K562 (cell line): ENCODE results near the gene NAA50. TPM values are rescaled to one million over a fixed set of nuclear protein-coding genes. Genes with fewer than 3 reads are reported as not detected.

Experiments
- CHD2 ChIP-seq: IDR thresholded peaks from 2 replicates; pipeline ENCODE4 v1.6.1; 2011; ENCODE audit warnings: low read depth, low read length
- CREM ChIP-seq: IDR thresholded peaks from 2 replicates; pipeline ENCODE4 v1.6.1; 2014; ENCODE audit warnings: antibody characterized with exemption, low read depth
- ELF2 ChIP-seq: fragments of 250-450 bp; sonication (Bioruptor Pico); IDR thresholded peaks from 2 replicates; pipeline ENCODE4 v1.5.0; 2021; ENCODE audit warnings: mild to moderate bottlenecking
- FOXK2 ChIP-seq, 2 experiments: fragments of 450-650 bp; IDR thresholded peaks in 1 of 2; conservative IDR thresholded peaks in 1 of 2; 2 replicates each; pipeline ENCODE4 v1.6.1; 2016; ENCODE audit warnings: low read depth in 2 of 2, mild to moderate bottlenecking in 1 of 2
- GABPB1 ChIP-seq: sonication (generic); formaldehyde crosslinking; IDR thresholded peaks from 2 replicates; pipeline ENCODE4 v1.8.0; 2022; ENCODE audit warnings: mild to moderate bottlenecking, missing genetic modification reagents
- MAZ ChIP-seq, 2 experiments: fragments of 450-650 bp in 1 of 2; sonication (generic) in 1 of 2; formaldehyde crosslinking; IDR thresholded peaks in 1 of 2; conservative IDR thresholded peaks in 1 of 2; 2 replicates each; pipeline versions ENCODE4 v1.4.0 to v1.5.0; 2020; ENCODE audit warnings: mild to moderate bottlenecking in 1 of 2, missing genetic modification reagents in 1 of 2
- NEUROD1 ChIP-seq: fragments of 150-350 bp; IDR thresholded peaks from 2 replicates; pipeline ENCODE4 v1.6.1; 2014; ENCODE audit warnings: borderline replicate concordance, low read length, low read depth; ENCODE audit not compliant: partially characterized antibody
- NRF1 ChIP-seq, 2 experiments: fragments of 450-650 bp; IDR thresholded peaks in 1 of 2; conservative IDR thresholded peaks in 1 of 2; 2 replicates each; pipeline ENCODE4 v1.6.1; 2014; ENCODE audit warnings: mild to moderate bottlenecking in 2 of 2
- TOE1 ChIP-seq, 2 experiments: fragments of 450-650 bp in 1 of 2; sonication (generic) in 1 of 2; formaldehyde crosslinking in 1 of 2; IDR thresholded peaks; 2 replicates each; pipeline versions ENCODE4 v1.7.1 to v1.8.0; 2016 to 2022; ENCODE audit warnings: borderline replicate concordance in 2 of 2, mild to moderate bottlenecking in 2 of 2, antibody characterized with exemption in 1 of 2, inconsistent platforms in 1 of 2, low read depth in 1 of 2, missing genetic modification reagents in 1 of 2, moderate library complexity in 1 of 2
- ZKSCAN3 ChIP-seq: fragments of 250-450 bp; sonication (Bioruptor Pico); IDR thresholded peaks from 2 replicates; pipeline ENCODE4 v1.4.0; 2020
- polyA plus RNA-seq, 8 experiments: library from polyadenylated mRNA; depleted of rRNA in 4 of 8; stranded (reverse) in 5 of 8; unstranded in 3 of 8; fragments of >200 nt; fragmentation: Nextera tagmentation in 2 of 8; fragmentation: Illumina TruSeq in 1 of 8; extraction: Ambion mirVana in 2 of 8; extraction: Trizol in 1 of 8; gene quantifications; 2 replicates each; pipeline versions ENCODE4 v1.2.1 to v1.2.3, GENCODE V29; 2011 to 2014; ENCODE audit warnings: inconsistent platforms in 1 of 8, missing spikeins in 1 of 8
- total RNA-seq, 7 experiments: library from RNA; depleted of rRNA in 6 of 7; stranded (reverse); fragments of >200 nt in 6 of 7; fragmentation: Illumina TruSeq in 2 of 7; extraction: Trizol in 2 of 7; gene quantifications; 2 replicates each; pipeline versions ENCODE4 v1.2.1 to v1.2.3, GENCODE V29; 2011 to 2021; ENCODE audit warnings: low replicate concordance in 1 of 7
- TF ChIP-seq, protein P1 (sequence below), 2 experiments: fragments of 450-650 bp in 1 of 2; sonication (generic) in 1 of 2; formaldehyde crosslinking in 1 of 2; IDR thresholded peaks; 2 replicates each; pipeline versions ENCODE4 v1.7.1 to v1.9.0; 2016 to 2022; ENCODE audit warnings: inconsistent platforms in 1 of 2, mild to moderate bottlenecking in 1 of 2, missing genetic modification reagents in 1 of 2
- TF ChIP-seq, protein P2 (sequence below): fragments of 200-800 bp; sonication (Bioruptor generic); IDR thresholded peaks from 2 replicates; pipeline ENCODE4 v1.6.1; 2017; ENCODE audit warnings: missing genetic modification characterization, missing compliant biosample characterization
- TF ChIP-seq, protein P3 (sequence below): fragments of 450-650 bp; IDR thresholded peaks from 2 replicates; pipeline ENCODE4 v1.6.1; 2016

NAA50 gene
- total and polyA plus RNA-seq, 9 of the 15 experiments (the other 6 are each of a cell fraction or from before 2014, with no cell fraction given), result 40.0 to 301 (median 112) TPM

DNA sequence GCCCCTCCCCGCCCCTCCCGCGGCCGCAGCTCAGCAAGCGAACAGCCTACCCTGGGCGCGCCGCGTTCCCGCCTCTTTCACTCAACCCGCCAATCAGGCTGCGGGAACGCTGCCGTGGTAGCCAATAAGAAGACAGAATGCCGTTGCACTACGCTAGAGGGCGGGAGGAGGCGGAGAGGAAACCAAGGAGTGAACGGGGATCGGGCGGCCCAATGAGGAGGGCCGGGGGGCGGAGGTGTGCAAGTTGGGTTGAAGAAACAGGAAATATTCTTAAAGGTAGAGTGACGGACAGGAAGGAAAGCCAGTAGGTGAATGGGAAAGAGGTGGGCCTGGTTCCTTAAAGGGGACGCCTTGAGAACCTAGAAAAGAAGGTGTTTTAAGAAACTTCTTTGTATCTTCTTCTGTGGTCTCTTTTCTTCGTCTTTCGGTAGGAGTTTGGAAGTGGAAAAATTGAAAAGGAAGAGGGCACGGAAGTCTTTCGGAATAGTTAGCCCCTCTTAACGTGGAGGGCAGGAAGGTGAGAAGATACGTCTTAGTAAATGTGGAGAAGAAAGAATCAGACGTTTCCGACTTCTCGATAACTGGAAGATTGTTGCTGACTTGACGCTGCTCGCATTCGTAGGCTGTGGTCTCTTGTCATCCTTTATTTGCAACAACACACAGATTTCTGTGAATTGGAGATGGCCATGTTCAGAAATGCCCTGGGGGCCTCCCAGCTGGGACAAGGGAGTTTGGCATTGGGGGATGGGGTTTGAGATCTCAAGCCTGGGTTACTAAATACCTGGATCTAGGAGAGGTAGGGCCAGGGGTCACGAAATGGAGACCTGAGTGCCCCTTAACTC lies 49.2 kb downstream of the NAA50 start (continued):
- TF ChIP-seq, protein P1, sequence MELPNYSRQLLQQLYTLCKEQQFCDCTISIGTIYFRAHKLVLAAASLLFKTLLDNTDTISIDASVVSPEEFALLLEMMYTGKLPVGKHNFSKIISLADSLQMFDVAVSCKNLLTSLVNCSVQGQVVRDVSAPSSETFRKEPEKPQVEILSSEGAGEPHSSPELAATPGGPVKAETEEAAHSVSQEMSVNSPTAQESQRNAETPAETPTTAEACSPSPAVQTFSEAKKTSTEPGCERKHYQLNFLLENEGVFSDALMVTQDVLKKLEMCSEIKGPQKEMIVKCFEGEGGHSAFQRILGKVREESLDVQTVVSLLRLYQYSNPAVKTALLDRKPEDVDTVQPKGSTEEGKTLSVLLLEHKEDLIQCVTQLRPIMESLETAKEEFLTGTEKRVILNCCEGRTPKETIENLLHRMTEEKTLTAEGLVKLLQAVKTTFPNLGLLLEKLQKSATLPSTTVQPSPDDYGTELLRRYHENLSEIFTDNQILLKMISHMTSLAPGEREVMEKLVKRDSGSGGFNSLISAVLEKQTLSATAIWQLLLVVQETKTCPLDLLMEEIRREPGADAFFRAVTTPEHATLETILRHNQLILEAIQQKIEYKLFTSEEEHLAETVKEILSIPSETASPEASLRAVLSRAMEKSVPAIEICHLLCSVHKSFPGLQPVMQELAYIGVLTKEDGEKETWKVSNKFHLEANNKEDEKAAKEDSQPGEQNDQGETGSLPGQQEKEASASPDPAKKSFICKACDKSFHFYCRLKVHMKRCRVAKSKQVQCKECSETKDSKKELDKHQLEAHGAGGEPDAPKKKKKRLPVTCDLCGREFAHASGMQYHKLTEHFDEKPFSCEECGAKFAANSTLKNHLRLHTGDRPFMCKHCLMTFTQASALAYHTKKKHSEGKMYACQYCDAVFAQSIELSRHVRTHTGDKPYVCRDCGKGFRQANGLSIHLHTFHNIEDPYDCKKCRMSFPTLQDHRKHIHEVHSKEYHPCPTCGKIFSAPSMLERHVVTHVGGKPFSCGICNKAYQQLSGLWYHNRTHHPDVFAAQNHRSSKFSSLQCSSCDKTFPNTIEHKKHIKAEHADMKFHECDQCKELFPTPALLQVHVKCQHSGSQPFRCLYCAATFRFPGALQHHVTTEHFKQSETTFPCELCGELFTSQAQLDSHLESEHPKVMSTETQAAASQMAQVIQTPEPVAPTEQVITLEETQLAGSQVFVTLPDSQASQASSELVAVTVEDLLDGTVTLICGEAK (IDR thresholded peaks at IDR 0.05), result peak; percentile 89
- TF ChIP-seq, protein P1 (CRISPR knock-in tag; IDR thresholded peaks at IDR 0.05), result no peak
- peak; percentile 30 to 33; a peak in 2 of 4 replicates for TF ChIP-seq NRF1 (conservative IDR thresholded peaks at IDR 0.05 in 1 of 2, IDR thresholded peaks at IDR 0.05 in 1 of 2)
- TF ChIP-seq ZKSCAN3, result no peak
- TF ChIP-seq MAZ (CRISPR knock-in tag; conservative IDR thresholded peaks at IDR 0.05 in 1 of 2, IDR thresholded peaks at IDR 0.05 in 1 of 2), result peak; percentile 47 to 85
- TF ChIP-seq GABPB1 (CRISPR knock-in tag), result peak; percentile 69; the same call in 1 of the 2 replicates
- TF ChIP-seq, protein P2, sequence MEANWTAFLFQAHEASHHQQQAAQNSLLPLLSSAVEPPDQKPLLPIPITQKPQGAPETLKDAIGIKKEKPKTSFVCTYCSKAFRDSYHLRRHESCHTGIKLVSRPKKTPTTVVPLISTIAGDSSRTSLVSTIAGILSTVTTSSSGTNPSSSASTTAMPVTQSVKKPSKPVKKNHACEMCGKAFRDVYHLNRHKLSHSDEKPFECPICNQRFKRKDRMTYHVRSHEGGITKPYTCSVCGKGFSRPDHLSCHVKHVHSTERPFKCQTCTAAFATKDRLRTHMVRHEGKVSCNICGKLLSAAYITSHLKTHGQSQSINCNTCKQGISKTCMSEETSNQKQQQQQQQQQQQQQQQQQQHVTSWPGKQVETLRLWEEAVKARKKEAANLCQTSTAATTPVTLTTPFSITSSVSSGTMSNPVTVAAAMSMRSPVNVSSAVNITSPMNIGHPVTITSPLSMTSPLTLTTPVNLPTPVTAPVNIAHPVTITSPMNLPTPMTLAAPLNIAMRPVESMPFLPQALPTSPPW (CRISPR knock-in tag), result peak; percentile 99
- peak; percentile 70; the same call in 1 of the 2 replicates for TF ChIP-seq ELF2 (CRISPR knock-in tag)
- peak; percentile 74 for TF ChIP-seq CHD2
- TF ChIP-seq, protein P3, sequence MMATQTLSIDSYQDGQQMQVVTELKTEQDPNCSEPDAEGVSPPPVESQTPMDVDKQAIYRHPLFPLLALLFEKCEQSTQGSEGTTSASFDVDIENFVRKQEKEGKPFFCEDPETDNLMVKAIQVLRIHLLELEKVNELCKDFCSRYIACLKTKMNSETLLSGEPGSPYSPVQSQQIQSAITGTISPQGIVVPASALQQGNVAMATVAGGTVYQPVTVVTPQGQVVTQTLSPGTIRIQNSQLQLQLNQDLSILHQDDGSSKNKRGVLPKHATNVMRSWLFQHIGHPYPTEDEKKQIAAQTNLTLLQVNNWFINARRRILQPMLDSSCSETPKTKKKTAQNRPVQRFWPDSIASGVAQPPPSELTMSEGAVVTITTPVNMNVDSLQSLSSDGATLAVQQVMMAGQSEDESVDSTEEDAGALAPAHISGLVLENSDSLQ, result peak; percentile 99
- TF ChIP-seq TOE1 (IDR thresholded peaks at IDR 0.05; ENCODE audit: borderline replicate concordance), result peak; percentile 88
- no peak for TF ChIP-seq TOE1 (CRISPR knock-in tag; IDR thresholded peaks at IDR 0.05; ENCODE audit: borderline replicate concordance, low read depth)
- peak; percentile 85 for TF ChIP-seq CREM
- TF ChIP-seq NEUROD1, result peak; percentile 97
- peak; percentile 66 to 67 for TF ChIP-seq FOXK2 (conservative IDR thresholded peaks at IDR 0.05 in 1 of 2, IDR thresholded peaks at IDR 0.05 in 1 of 2; ENCODE audit: low read depth in 2 of 2)
